GM18907 (cell line): ENCODE results near the gene TBC1D30.

Experiments
- ATAC-seq: cut with Tn5 transposase; IDR thresholded peaks from one replicate; pipeline ENCODE4 v1.9.1; 2021; ENCODE audit warnings: mild to moderate bottlenecking, moderate library complexity; ENCODE audit not compliant: unreplicated experiment

TBC1D30 gene

DNA sequence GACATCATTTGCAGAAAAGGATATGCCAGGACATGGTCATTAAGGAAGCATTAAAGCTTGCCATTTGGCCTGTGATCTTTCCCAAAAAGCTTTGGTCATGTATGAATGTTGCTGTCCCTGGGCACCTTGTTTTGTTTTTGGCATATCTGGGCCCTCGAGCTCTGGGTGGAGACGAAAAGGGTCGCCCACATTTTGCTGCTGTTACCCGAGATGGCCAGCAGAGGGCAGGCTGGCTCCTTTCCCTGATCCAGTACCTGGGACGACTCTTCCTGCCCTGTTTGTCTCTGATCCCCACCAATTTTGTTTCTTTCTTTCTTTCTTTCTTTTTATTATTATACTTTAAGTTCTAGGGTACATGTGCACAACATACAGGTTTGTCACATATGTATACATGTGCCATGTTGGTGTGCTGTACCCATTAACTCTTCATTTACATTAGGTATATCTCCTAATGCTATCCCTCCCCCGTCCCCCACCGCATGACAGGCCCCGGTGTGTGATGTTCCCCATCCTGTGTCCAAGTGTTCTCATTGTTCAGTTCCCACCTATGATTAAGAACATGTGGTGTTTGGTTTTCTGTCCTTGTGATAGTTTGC is 22.2 kb upstream of the TBC1D30 start:
- peak; percentile 80 for ATAC-seq

DNA sequence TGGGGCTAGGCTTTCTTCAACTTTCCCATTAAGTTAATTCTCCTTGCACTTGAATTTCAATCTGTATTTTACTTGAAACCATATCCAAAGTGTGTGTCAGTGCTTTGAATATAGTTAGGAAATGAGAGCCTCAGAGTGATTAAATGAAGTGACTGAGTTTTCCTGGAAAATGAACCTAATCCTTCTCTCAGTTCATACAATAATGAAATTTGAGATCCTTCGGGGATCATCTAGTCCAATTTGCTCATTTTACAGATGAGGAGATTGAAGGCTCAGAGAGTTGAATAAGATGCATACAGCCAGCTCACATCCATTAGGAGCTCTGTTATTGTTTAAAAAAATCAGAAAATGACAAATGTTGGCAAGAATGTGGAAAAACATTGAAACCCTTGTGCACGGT is 18.3 kb upstream of the TBC1D30 start:
- no peak for ATAC-seq

DNA sequence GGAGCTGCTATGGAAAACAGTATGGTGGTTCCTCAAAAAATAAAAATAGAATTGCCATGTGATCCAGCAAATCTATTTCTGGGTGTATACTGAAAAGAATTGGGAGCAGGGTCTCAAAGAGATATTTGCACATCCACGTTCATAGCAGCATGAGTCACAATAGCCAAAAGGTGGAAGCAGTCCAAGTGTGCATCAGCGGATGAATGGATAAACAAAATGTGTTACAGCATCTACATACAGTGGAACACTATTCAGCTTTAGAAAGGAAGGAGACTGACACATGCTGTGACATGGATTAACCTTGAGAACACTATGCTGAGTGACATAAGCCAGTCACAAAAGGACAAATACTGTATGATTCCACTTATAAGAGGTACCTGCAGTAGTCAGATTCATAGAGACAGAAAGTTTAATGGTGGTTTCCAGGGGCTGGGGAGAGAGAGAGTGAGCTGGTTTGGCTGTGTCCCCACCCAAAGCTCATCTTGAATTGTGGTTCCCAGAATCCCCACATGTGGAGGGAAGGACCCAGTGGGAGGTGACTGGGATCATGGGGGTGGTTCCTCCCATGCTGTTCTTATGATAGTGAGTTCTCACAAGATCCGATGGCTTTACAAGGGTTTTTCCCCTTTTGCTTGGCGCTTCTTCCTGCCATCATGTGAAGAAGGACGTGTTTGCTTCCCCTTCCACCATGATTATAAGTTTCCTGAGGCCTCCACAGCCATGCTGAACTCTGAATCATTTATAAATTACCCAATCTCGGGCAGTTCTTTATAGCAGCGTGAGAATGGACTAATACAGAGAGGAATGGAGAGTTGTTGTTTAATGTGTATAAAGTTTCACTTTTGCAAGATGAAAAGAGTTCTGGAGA is 17.6 kb upstream of the TBC1D30 start:
- no peak for ATAC-seq

DNA sequence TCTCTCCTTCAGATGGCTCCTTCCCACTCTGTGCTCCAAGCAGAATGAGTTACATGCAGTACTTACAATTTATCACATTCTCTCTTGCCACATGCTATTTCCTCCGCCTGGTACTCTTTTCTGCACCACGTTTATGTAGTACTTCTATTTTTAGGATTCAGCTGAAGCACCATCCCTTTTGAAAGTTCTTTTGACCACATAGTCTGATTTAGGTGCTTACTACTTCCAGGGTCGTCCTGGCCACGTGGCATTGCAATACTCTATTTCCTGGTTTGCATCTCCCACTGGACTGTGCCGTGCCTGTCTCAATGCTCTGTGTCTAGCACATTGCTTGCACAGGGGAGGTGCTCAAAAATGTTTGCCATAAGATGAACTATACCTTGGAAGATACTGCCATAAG is 16.3 kb upstream of the TBC1D30 start:
- no peak for ATAC-seq

DNA sequence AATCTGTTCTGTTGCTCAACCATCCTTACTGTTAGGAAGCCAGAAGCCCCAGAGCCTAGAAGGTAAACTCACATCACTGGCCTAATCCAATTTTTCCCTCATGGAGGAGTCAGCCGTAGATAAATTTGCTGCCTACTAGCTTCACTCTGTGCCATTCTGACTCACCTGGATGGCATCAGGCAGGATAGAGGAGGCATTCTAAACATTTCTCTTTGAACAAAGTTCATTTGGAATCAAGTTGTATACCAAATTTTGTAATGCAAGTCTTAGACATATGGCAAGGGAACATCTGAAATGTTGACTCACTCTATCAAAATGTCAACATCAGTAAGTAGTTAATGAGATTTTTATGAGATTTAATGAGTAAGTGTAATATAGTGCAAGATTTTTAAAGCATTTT is 13.6 kb upstream of the TBC1D30 start:
- ATAC-seq: no peak

DNA sequence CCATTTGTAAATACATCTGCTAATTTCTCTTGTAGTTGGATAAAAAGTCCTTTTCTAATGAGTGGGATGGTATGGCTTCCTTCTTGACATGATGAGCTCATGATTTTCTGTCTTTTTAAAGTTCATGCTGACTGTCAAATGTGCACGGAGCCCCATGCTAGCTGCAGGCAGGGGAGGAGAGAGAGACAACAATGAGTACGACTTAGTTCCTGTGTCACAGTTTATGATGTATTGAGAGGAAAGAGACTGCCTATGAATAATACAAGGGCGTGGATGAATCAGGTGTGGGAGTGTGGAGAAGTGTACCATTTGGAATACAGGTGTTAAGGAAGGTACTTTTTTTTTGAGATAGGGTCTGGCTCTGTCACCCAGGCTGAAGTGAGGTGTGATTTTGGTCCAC is 10.7 kb upstream of the TBC1D30 start:
- ATAC-seq: no peak

DNA sequence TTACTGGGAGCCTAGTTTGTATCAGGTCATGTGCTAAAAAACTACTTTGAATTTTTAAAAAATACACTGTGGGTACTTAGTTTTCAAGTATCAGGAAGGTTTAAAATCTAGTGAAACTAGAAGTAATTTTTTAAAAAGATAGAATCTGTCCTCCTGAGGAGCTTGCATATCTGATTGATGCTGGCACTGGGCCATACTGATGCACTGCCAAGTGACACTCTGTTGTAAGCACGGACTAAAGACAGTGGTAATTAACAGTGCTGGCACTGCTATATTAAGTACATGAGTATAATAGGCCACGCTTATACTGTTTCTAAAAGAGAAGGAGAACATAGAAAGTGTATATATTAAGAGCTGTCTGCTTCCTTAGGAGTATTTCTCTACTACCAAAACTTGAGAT is 10.0 kb upstream of the TBC1D30 start:
- ATAC-seq: no peak

DNA sequence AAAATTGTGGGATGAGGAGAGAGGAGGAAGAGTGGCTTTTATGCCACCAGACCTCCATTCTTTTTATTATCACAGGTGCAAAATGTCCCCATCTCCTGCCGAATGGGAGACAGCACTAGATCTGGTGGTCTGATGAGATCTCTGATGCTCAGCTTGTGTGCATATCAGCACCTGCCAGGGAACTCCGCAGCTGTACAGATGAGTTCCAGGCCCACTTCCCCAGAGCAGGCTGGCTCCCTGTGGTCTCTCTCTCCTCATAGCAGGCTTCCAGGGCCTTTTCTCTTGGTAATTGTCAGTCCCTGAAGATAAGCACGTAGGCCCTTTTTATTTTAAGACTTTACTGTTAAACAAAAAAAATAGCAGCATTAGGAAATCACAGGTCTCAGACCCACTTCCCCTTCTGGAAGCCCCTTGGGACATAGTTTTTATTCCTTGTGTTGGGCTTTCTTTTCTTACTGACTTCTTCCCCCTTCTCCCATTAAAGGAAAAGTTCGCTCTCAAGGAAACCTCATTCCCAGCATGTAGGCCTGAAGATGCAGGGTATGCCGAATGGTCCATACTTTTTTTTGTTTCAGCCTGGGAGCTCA is 4.5 kb upstream of the TBC1D30 start:
- ATAC-seq: no peak

DNA sequence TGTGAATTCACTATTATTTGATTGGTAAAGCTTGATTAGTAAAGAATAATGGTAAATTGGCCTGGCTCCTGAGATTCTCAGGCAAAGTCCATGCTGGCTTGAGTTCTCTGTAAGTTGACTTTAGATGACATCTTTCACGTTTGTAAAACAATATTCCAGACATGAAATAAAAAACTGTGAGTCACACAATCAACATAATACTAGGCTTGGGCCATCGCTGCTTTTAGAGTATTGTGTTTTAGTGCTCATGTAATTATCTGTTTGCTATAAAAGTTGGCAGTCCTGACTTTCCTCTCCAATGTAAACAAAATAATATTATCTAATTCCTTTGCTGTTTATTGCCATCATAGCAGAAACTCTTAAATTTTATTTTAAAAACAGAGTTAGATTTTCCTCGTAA is 3.9 kb upstream of the TBC1D30 start:
- no peak for ATAC-seq

DNA sequence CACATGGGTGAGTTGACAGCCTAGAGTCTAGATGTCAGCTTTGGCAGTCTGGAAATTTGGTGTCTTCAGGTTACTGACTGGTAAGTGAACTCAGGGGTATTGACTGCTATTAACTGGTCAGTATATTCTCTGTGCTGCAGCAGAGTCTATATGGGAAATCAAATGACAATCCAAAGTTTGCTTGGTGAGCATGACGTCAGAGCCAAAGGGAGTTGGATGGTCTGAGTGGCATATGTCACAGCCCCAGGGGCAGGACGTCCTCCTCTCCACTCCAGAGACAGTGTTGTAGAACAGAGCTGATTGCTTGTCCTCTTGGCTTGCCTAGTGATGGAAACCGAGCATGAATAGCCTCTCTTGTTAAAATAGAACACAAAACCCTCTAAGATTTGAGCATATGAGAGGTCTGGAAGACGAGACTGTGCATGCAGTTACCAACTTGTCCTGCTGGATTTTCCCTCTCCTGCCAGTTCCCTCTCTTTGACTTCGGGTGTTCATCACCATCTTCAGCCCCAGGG is 3.3 kb upstream of the TBC1D30 start:
- ATAC-seq: no peak

DNA sequence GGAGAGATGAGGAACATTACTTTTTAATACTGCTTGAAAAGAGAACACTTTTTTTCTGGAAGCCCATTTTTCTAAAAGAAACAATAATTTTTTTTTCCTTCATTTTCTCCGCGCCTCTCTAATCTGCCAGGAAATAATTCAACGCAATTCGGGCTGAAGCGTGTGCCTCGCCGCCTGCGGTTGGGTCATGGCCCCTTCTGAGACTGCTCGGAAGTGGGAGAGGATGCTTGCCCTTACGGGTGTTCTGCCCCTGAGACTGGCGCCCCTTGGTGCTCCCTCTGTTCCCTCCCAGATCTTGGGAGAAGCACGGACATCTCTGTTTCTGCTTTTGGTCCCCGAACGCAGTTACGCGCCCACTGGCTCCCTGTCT is 332 bp upstream of the TBC1D30 start:
- ATAC-seq: no peak

DNA sequence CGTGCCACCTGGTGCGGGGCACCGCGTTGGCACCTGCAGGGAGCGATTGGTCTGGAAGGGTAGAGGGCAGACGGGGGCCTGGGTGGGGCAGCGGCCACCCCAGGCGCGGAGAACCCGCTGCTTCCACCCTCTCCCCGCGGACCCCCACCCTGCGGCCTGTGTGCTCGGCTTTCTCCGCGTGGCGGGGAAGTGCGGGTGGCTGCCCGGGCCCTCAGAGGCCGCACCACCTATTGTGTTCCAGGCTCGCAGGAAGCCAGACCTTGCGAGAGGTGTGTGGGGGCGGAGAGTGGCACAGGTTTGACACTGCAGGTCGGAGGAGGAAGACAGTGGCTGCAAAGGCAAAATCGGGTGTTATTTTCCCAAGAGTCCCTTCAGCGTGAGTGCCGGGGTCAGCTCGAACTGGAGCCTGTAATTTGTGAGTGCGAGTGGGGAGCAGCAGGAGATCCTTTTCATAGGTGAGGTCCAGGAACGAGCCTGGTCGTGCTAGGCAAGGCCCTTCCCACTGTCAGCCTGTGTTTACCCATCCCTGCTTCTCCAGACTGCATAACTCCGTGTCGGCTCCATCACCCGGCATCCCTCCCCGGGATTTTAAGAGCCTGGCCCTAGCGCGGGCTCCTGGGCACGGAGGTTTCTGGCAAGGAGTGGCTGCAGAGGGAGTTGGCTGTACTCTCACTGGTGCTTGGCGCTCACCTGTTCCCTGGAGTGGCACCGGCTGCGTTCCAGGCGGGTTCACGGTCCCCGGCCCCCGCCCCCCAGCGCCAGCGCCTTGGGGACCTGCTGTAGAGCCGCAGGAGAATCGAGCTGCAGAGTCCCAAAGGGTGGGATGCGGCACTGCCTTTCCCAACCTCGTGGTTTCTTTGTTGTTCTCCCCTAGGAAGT is 935 bp downstream of the TBC1D30 start:
- ATAC-seq: no peak

DNA sequence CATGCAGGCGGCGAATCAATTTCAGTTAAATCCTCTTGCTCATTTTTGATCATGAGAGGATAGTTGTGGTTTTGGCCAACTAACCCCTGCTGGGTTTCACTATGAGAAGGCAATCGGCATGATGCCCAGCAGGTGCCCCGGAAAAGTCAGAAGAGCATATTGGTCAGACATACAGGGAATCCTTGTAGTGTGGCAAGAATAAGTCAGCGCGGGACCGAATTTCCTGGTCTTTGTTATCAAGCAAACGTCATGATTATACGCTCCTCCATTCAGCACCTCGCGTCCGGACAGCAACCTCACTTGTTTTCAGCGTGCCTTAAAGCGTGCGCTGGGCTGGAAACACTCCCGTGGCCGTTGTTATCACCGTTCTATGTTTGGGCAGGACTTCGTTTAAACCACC is 1.8 kb downstream of the TBC1D30 start:
- ATAC-seq: peak; percentile 79

DNA sequence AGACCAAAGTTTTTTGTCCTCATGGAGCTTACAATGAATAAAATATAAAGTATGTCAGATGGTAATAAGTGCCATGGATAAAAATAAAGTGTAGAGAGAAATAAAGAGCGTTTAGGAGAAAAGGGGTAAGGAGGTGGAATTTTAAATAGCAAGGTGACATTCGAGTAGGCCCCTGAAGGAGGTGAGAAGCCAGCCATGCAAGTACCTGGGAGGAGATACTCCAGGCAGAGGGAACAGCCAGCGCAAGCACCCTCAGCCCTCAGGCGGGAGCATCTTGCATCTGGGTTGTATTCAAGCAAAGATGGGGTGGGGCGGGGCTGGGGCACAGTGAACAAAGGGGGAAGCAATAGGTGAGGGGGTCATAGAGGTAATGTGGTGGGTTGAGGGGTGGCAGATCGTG is 4.3 kb downstream of the TBC1D30 start:
- ATAC-seq: no peak

DNA sequence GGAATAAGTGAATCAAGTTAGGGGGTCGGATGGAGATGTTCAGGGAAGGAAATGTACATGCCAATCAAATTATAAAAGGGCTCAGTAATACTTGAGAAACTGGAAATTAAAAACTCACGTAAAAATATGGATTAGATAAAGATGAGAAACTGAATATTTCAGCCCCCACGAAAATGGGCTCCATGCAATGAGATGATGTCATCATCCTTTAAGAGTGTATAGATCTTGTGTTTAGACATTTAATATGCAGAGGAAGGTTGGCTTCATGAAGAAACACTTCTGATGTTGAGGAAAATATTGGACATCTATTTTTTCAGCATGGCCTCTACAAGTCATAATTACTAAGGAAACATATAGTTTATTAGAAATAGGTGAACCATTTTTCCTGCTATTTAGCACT is 9.5 kb downstream of the TBC1D30 start:
- ATAC-seq: no peak

DNA sequence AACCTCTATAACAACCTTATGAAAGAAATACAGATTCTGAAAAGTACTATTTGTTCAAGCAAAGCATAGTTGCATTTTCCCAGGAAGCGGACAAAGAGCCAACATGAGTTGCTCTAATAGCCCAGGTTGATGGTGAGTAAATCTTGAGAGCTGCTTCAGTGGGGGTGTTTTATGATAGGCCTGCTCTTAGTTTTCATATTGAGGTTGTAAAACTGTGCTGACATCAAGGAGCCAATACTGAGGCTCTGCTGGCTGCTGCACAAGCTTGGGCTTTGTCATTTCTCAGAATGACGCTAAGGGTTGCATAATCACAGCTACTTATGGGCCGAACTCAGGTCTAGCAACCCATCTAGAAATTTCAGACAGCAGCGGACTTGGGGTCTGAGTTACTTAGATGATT is 11.5 kb downstream of the TBC1D30 start:
- no peak for ATAC-seq

DNA sequence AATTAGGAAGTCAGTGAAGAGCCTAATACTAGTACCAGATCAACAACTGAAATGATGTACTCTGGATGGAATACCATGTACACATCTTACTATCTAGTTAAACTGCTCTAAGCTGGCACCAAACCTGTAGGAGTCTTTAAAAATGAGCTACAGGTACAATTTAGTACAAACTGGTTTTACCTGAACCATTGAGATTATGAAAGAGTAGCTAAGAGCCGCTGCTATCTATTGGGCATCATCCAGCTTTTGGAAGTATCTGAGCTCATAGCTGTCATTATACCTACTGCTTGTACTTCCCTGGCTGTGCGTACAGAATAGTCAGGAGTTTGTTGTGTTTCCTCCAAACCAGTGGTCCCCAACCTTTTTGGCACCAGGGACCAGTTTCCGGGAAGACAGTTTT is 12.4 kb downstream of the TBC1D30 start:
- no peak for ATAC-seq

DNA sequence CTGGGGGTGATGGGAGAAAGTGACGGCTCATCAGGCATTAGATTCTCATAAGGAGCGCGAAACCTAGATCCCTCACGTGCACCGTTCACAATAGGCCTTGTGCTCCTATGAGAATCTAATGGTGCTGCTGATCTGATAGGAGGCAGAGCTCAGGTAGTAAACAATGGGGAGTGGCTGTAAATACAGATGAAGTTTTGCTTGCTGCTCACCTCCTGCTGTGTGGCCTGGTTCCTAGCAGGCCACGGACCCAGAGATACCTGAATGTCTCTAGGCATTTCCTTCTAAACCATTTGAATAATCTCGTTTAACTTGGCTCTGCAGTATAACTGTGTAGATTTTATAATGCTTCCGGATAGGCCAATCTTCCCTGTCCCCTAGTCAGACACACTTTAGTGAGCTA is 13.0 kb downstream of the TBC1D30 start:
- no peak for ATAC-seq

DNA sequence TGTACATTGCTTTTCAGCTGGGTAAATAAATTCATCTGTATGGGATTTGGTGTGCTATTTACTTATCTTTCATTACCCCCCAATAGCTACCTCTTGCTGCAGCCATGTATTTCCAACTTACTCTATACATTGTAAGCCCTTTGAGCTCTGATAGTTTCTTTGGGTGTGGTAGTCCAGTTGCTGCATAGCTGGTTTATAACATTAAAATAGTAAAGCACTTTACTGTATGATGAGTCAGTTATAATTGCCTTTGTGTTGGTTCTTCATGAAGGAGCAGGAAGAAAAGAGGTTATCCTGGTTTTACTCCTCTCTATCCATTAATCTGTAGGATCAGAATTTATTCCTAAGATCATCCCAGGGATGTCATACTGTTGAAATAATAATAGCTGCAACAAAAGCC is 15.7 kb downstream of the TBC1D30 start:
- no peak for ATAC-seq

DNA sequence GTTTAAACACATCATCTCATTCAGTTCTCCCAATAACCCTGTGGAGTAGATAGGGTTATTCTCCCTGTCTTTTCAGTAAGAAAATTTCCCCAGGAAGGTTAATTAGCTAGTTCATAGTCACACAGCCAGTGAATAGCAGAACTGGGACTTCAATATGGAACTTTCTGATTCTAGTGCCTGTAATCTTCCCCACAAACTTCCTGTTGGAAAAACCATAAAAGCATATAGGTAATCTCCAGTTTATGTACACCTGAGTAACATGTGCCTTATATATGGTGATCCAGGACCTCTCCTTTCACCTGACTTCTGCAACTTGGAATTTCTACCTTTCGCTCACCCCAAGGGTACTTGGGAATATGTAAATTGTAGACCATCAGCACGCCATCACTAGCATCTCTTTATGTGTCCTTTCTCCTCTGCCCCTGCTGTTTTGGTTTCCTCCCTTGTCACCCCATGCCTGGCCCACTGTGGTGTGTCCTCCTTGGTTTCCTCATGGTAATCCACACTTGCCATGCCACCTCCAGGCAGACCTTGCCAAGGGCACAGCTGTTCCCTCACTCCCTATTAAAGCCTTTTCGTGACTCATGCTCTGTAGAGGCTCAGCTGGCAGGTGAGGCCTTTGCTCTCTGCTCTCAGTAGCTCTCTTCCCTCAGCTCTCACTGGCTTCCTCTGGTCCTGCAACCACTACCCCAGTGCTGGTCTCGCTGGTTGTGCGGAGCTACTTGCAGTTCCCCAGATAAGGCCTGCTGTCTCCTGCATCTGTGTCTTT is 16.7 kb downstream of the TBC1D30 start:
- ATAC-seq: no peak
